GM21423 (cell line): Measurements from ENCODE around the gene ATP2B2.

Source experiments
- ATAC-seq: cut with Tn5 transposase; IDR thresholded peaks from one replicate; pipeline ENCODE4 v1.9.1; 2021; ENCODE audit warnings: mild to moderate bottlenecking, moderate library complexity; ENCODE audit not compliant: unreplicated experiment

ATP2B2 gene

DNA sequence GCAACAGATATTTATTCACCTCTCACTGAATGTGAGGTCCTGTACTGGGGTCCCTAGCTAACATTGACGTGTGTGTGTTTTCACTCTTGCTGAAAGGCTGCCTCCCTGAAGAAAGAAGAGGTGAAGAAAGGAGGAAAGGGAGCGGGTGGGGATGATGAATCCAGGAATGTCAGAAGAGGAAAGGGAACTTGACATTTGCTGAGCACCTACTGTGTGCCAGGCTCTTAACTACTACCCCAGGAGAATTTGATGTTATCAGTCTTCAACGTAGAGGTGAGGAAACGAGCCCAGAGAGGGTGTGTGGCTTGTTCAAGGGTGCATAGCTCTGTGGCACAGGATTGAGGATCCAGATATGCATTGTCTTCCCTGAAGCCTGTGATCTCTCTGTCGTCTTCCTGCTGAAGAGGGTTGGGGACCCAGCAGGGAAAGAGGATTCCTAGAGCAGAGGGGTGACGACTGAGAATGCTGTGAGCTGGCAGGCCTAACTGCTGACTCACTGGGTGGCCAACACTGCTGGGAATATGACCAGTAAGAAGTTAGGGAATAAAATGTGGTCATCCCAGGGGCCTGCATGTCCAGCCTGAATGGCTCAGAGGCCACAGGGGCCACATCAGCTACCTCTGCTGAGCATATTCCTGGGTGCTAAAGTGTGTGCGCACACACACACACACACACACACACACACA, 6.6 kb upstream of the ATP2B2 start:
- no peak for ATAC-seq

DNA sequence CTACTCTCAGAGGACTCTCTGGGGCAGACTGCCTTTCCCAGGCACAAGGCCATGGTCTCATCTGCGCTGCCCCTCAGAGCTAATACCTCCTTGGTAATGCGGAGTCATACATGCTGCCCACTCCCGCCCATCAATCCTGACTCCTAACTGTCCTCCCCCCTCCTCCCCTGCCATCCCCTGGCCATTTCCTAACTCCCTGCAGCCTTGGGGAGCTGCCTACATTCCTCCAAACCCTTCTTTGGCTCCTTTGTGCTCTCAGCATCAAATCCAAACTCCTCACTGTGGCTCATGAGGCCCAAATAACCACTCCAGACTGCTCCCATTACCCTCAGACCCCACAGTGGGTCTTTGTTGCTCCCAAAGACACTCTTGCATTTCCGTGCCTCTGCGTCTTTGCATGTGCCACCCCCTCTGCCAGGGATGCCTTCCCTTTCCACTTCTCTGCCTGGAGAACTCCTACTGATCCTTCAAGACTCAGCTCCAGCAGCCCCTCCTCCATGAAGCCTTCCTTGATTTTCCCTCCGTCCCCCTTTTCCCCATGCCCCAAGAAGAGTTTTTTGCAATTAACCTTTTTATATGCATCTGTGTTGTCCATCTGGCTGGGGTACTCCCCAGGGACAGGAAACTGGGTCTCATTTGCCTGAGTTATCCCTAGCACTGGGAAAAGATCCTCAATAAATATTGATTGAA, 5.5 kb upstream of the ATP2B2 start:
- ATAC-seq, result no peak

DNA sequence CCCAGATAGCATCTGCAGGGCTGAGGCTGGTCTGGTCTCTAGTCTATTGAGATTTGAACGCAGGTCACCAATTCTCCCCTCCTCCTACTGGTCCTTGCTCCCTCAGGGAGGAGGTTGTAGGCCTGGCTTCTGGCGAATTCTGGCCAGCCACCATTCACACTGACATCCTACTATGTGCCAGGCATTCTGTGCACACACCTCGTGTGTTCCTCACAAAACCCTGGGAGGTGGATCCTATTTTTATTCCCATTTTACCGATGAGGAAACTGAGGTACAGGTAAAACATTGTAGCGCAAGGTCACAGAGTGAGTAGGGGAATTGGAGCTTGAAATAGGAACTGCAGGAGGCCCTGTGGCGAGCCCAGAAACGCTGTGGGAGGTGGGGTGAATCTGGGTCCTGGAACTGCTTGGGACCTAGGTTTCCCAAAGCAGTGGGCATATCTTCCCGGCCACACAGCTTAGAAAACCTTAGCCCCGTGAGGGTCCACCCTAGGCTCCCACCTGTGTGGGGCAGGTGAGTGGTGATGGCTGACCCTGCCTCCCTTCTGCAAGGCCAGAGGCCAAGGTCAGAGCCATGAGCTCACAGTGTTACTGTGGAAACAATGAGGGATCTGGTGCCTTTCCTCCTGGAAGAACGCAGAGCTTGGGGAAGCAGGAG, 4.8 kb upstream of the ATP2B2 start:
- no peak for ATAC-seq

DNA sequence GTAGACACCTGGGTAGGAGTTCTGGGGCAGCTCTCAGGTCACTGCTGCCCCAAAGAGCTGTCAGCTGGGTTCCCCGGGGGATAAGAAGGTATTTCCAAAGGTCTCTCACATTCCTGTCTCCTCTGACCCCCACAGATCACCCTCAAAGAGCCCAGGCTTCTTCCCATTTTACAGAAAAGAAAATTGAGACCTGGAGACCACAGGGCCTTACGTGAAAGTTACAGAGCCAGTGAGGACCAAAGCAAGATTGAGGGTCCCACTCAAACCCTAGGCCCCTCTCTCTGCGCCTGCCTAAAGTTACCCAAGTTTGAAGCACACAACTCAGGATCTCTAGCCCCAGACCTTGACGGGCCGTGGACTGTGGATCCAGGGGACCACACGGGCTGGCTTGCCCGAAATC, 3.9 kb upstream of the ATP2B2 start:
- no peak for ATAC-seq

DNA sequence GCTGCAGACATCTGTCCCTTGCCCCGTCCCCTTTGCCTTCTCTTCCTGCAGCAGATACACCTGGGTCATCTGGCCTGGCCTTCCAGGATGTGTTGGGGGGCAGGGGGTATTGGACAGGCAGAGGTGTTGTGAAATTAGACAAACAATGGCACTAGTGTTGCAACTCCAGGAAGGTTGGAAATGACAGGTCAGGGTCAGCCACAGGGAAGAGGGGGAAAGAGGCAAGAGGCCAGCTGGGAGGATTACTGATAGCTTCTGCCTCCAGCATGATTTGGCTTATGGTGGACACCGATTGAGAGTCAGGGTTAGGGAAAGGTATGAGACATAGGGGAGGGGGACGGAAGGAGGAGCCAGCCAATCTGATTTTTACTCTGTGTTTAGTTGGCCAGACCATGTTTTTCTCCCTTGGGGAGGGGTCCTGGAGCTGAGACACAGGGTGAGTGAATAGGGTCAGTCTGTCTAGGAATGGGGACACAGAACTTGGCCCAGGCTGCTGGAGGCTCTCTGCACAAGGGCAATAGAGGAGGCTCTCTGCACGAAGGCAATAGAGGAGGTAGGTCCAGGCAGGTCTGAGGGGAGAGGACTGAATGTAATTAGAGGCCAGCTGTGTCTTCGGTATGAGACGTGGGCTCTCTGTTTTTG, 3.4 kb upstream of the ATP2B2 start:
- no peak for ATAC-seq

DNA sequence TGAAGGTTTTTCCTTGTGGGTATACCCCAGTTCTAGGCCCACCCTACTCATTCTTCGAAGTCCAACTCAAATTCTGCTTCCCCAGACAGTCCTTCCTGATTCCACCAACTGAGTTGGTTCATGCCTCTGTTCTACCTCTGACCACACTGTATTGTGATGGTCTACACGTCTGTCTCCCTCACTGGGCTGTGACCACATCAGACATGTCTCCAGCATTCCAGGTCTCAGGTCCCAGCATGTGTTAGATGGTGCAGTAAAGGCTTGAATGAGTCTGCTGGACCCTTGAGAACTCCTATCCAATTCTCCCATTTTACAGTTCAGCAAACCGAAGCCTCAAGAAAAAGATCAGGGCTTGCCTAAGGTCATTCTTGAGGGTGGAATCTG, 2.8 kb upstream of the ATP2B2 start:
- no peak for ATAC-seq

DNA sequence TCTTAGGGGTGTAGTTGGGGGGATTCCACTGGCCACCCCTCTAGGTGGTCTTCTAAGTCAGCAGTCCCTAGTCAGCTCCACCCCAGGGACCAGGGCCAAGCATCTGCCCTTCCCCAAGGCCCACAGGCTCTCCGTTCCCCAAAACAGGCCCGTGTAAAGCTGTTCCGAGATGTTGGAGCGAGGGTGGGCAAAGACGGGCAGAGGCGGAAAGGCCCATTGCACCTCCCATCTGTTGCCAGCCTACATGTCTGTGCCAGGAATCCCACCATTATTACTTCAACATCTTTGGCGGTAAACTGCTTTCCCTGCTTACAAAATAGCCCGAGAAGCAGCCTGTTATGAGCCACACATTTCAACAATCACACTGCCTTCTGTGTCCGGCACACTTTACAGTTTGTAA, 1.9 kb upstream of the ATP2B2 start:
- no peak for ATAC-seq

DNA sequence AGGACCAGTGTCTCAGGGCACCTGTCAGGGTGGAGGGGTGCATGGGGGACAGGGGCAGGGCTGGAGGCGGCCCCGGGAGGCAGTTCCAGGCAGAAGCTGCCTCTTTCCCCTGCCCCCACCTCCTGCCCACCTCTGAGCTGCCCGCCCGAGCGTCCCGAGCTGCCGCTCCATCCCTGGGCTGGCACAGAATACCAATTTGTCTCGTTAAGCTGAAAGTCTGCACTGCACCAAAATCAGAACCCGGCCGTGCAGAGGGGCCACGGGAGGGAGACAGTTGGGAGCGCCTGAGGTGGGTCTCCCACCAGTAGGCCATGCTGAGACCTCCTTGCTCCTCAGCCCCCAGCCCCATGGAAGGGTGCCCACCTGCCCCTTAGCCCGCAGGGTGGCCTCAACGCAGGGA, 1.3 kb upstream of the ATP2B2 start:
- no peak for ATAC-seq

DNA sequence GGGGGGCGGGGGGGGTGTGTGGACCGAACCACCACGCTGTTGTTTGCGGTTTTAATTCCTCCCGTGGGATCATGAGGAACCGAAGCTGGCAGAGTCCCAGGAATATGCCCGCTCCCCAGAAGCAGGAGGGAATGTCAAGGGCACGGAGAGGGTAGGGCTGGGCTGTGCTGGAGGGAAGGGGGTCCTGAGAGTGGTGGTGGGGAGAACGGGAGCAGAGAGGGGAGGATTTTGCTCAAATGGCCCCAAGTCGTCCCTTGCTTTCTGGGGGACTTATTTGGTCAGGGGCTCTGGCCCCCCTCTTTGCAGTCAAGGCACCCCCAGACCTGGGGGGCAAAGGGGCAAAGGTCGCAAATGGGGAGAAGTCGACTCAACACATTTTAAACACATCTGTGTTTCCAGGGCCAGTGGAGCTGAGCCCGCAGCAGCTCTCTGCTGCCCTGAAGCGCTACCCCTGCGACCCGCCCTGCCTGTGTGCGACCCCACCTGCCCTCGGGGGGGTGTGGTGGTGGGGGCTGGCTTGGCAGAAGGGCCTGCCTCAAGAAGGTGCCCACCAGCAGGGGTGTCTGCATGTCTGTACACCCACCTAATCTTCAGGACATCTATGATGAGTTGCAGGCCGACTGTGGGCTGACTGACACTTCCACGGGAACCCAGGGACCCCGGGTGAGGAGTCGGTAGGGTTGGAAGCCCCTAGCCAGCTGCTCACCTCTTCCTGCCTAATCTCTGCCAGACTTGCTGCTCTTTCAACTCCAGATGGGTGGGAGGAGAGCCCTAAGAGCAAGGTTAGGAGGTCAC, 602 bp upstream of the ATP2B2 start:
- ATAC-seq, result no peak

DNA sequence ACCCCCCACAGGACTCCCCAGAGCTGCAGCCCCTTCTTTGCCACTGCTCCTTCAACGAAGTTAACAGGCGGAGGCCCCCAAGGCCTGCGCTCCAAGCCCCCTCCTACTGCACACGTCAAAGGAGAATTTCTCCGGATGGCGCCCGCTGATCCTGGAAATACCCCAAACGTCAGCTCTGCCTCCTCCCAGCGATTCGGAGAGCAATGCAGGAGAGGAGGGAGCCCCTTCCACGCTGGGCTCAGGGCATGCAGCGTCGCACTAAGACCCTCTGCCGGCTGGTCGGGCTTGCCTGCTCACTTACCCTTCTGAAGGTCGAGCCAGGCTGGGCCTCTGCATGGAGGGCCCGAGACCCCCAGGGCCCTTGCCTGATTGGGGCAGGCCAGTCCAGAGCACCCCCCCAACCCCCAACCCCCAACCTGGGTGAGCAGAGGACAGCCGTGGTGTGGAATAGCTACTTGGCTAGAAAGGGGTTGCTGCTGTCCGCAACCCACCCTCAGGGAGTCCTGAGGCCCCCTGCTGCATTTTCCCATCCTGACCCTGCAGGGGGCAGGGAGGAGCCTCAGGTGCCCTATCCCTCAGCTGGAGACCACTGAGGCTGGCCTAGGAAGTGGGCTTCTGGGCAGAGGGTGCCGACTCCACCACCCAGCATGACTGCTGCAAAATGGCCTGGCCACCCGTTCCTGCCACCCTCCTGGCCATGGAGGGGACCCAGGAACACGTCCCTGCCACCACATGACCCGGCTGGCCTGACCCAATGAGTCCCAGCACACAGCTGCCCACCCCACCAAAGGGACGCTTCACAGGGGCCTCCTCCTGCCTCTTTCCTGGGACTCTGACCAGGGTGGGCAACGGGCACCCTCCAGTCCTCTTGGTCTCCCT, 976 bp downstream of the ATP2B2 start:
- ATAC-seq, result no peak

DNA sequence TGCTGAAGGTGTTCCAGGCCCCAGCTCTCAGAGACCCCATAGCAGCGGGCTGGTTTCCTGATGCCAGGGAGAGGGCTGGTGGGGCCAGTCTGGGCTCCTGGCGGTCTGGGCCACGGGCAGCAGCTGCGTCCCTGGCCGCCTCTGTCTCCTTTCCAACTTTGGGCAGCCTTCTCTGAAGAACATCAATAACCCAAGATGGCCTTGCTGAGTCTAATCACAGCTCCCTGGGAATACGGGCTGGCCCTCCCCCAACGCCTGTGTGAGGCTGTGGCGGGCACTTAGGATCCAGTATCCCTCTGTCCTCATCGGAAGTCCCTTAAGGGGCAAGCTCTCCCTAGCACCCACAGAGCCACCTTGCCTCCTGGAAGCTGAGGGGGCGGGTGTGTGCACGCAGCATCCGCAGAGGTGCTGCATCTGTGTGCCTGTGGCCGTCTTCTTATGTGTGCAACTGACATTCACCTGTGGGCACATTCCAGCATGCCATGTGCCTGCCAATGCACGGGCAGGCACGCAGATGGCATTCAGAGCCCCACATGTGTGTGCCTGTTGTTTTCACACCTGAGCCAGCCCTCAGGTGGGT, 2.1 kb downstream of the ATP2B2 start:
- ATAC-seq, result no peak

DNA sequence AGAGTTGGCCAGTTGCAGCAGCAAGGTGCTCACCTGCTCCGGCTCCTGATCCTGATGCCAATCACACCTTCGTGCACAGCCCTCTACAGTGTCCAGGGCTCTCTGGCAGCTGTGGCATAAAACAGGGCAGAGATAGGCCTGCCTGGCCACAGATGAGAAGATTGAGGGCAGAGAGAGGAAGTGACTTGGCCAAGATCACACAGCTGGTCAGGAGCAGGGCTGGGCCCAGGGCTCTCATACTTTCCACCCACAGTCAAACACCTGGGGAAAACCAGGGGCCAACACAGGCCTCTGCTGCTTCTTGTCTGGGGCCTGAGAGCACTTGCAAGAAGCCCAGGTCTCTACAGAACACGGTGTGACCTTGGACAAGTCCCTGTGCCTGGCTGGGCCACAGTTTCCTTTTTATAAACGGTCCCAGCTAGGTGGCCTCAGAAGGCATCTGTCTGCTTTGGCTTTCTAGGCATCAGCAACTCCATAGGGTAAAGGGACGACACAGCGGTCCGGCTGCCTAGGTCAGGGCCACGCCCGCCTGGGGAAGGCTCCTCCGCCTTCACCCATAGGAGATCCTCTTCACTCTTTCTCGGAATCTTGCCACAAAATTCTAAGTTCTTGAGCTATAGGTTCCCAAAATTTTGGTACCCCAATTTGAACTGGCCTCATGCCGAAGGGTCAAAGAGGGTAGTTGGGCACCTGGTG, 3.1 kb downstream of the ATP2B2 start:
- no peak for ATAC-seq

DNA sequence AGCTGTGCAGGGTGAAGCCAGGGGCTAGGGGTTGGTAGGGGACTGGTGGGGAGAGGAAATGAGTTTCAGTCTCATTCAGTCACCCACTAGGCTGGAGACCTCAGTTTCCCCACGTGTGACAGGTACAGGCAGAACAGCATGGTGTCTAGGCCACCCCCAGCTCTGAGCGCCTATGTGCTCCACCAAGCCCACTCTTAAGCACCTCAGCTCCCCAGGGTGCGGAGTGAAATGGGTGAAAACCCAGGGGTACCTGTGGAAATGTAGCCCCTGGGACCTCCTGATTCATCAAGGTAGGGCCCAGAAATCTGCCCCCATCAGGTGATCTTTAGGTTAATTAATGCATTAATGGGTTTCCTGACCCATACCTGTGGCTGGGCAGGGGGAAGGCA, 3.7 kb downstream of the ATP2B2 start:
- no peak for ATAC-seq

DNA sequence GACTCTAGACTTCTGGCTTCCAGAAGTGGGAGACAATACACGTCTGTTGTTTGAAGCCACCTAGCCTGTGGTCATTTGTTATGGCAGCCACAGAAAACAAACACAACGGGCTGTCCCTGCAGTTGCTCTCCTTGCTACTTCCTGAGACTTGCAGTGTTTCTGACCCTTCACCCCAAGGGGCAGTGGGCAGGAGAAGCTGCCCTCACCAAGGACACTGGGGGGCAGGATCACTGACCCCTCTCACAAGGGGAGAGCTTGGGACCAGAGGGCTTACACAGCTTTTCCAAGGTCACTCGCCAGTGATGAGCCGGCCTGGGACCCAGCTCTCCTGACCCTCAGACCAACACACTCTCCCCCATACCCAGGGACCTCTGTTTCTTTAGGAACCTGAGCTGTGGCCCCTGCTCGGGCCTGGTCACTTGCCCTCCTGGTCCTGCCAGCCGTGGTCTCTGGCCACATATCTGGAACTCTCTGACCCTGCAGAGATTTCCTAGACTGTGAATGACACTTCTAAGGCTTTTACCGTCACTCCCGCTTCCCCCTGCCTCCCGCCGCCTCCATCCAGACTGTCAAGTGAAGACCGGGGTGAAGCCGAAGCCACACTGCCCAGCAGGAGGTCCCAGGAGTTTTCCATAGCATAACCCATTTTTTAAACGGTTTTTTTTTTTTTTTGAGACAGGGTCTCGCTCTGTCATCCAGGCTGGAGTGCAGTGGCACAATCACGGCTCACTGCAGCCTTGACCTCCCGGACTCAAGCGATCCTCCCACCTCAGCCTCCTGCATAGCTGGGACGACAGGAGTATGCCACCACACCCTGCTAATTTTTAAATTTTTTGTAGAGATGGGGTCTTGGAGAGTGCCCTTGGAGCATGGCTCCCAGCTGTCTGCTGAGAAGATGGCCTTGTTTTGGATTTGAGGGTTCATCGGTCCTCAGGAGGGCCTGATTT, 4.4 kb downstream of the ATP2B2 start:
- ATAC-seq, result no peak

DNA sequence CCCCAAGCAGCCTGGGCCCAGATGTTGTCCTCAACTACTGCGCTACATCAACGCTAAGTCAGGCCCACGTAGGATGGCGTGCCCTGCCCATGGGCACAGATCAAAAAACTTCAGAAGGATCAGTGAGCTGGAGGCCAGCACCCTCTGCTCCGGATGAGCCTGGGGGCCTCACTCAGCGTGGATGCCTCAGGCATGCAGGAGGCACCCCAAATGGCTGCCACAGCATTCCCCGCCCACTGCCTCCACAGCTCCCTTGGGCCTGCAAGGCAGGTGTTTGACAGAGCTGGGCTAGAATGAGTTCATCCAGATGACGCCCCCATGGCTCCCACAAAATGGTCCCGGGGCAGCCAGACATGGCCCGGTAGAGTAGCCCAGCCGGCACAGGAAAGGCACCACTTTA, 7.1 kb downstream of the ATP2B2 start:
- ATAC-seq, result no peak

DNA sequence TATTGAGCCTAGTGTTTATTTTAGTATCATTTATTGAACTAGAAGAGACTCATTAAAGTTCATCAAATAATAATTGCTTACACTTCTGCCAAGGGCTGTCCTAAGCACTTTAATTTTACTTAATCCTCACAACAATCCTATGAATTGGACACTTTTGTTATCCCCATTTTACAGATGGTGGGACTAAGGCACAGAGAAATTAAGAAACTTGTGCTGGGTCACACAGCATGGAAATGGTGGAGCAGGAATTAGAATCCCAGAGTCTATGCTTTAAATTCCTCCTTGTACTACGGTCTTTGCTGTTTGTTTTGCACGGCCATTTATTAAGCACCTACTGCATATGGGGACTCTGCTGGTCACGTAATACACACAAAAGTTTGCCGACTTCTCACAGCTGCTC, 7.9 kb downstream of the ATP2B2 start:
- ATAC-seq, result no peak

DNA sequence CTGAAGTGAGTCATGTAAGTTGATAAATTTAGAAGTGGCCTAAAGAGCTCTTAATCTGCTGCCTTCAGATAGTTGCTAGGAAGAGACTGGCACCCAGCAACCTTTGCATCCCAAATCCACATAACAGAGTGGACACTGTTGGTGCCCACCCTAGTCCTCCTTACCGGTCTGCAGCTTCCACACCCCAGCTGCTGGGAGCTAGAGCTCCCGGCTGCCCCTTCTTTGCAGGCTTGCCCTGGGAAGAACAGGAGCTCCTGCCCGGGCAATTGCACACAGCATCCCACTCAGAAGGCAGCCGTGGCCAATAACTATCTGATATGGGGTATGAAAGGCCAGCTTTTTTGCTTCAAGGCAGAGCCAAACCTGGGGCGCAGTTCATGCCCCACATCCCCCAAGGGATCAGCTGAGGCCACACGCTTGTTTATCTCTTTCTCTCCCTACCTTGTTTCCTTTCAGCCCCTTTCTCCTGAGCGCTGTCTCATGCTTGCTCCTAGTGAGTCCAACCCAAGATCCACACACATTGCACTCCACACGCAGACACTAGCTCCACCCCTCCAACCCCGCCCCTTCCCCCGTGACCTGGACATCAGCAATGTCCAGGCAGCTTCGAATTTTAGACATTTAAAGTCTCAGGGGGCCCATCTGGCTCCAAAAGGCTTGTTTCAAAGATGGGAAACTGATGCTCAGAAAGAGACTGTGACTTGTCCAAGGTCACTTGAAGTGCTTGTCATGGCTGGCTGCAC, 9.1 kb downstream of the ATP2B2 start:
- ATAC-seq, result no peak
